GM12878 (cell line): ENCODE results near the gene SFN. TPM values are rescaled to one million over a fixed set of nuclear protein-coding genes. Genes with fewer than 3 reads are reported as not detected.

Experiments
- ATAC-seq: fragments of 200-7000 bp; cut with Tn5 transposase; 3 replicates; pipeline ENCODE4 v1.9.1; 2020; ENCODE audit warnings: mild to moderate bottlenecking, moderate library complexity
- BruUV-seq: library from RNA; stranded (reverse); fragments of 400-500 nt; replicated peaks from 2 replicates; lab custom pipeline; 2021; lab: Mats Ljungman, UMichigan
- CTCF ChIA-PET: fragments of 300-600 bp; sonication (Branson Sonifier 250); formaldehyde crosslinking; extraction: SDS; loops from one replicate; lab custom pipeline; 2021; ENCODE audit warnings: inconsistent platforms; lab: Yijun Ruan, JAX
- POLR2A ChIA-PET: fragments of 350-600 bp; formaldehyde crosslinking; extraction: SDS; loops from one replicate; lab custom pipeline; 2021; ENCODE audit warnings: inconsistent platforms; lab: Charles Lee
- RAD21 ChIA-PET: fragments of 300-600 bp; sonication (Branson Sonifier 250); formaldehyde crosslinking; loops from one replicate; lab custom pipeline; 2023; ENCODE audit warnings: antibody characterized with exemption; ENCODE audit not compliant: unreplicated experiment; lab: Charles Lee
- SMC1A ChIA-PET: fragments of 300-600 bp; sonication (Branson Sonifier 250); formaldehyde crosslinking; loops from one replicate; lab custom pipeline; 2023; ENCODE audit not compliant: unreplicated experiment, uncharacterized antibody; lab: Charles Lee
- DNase-seq: peaks from one replicate; pipeline ENCODE4 v3.0.0-alpha.2; 2011; ENCODE audit warnings: low read depth, low spot score
- FAIRE-seq: peaks from 3 replicates; lab custom pipeline; 2011; peaks lifted over from hg19 to GRCh38; lab: Jason Lieb, UNC
- H2AFZ ChIP-seq: 2 replicates; pipeline ENCODE4 v1.6.0; 2011; ENCODE audit warnings: low read depth, low read length, control low read depth; ENCODE audit not compliant: control insufficient read depth
- H3K27ac ChIP-seq: 2 replicates; pipeline ENCODE4 v1.5.1; 2011; ENCODE audit warnings: control low read depth; ENCODE audit not compliant: control insufficient read depth, insufficient read depth
- H3K27me3 ChIP-seq, 2 experiments: replicated peaks in 1 of 2; 2 replicates each; pipeline versions ENCODE4 v1.6.0 to v1.6.1; 2011; ENCODE audit warnings: low read length in 1 of 2; ENCODE audit not compliant: control insufficient read depth in 2 of 2, insufficient read depth in 2 of 2
- H3K36me3 ChIP-seq, 2 experiments: 2 replicates each; pipeline ENCODE4 v1.5.1; 2011; ENCODE audit warnings: low read length in 1 of 2; ENCODE audit not compliant: control insufficient read depth in 2 of 2, insufficient read depth in 2 of 2
- H3K4me1 ChIP-seq: 2 replicates; pipeline ENCODE4 v1.6.1; 2011; ENCODE audit warnings: mild to moderate bottlenecking, low read length, moderate library complexity, mixed read lengths; ENCODE audit not compliant: control insufficient read depth, insufficient read depth
- H3K4me2 ChIP-seq: 2 replicates; pipeline ENCODE4 v1.6.0; 2011; ENCODE audit warnings: control low read depth; ENCODE audit not compliant: control insufficient read depth, insufficient read depth
- H3K4me3 ChIP-seq: fragments of 200-600 bp; sonication (generic); 2 replicates; pipeline ENCODE4 v1.5.1; 2016
- H3K79me2 ChIP-seq: 2 replicates; pipeline ENCODE4 v1.6.0; 2011; ENCODE audit warnings: low read length; ENCODE audit not compliant: control insufficient read depth, insufficient read depth
- H3K9ac ChIP-seq: 2 replicates; pipeline ENCODE4 v1.8.0; 2011; ENCODE audit warnings: low read length, control low read depth, mixed read lengths; ENCODE audit not compliant: control insufficient read depth, insufficient read depth
- H3K9me3 ChIP-seq: replicated peaks from 3 replicates; pipeline ENCODE4 v1.5.1; 2011; ENCODE audit warnings: mild to moderate bottlenecking, low read length; ENCODE audit not compliant: control insufficient read depth, insufficient read depth
- H4K20me1 ChIP-seq: 2 replicates; pipeline ENCODE4 v1.6.0; 2011; ENCODE audit not compliant: control insufficient read depth, insufficient read depth
- CHD1 ChIP-seq: IDR thresholded peaks from 2 replicates; pipeline ENCODE4 v1.6.1; 2012; ENCODE audit warnings: low read depth, low read length, improper control_type of control experiment
- HDAC2 ChIP-seq: fragments of 200-600 bp; sonication (generic); IDR thresholded peaks from 2 replicates; pipeline ENCODE4 v1.6.1; 2017
- HDGF ChIP-seq: fragments of 450-650 bp; IDR thresholded peaks from 2 replicates; pipeline ENCODE4 v1.6.1; 2016; ENCODE audit warnings: antibody characterized with exemption
- KDM1A ChIP-seq: fragments of 200-600 bp; sonication (generic); IDR thresholded peaks from 2 replicates; pipeline ENCODE4 v1.6.1; 2016; ENCODE audit warnings: borderline replicate concordance
- MTA3 ChIP-seq: IDR thresholded peaks from 2 replicates; pipeline ENCODE4 v1.6.1; 2012; ENCODE audit warnings: low read length, inconsistent platforms, borderline replicate concordance
- POLR2AphosphoS2 ChIP-seq: IDR thresholded peaks from 2 replicates; pipeline ENCODE4 v1.6.1; 2011; ENCODE audit warnings: low read depth, mild to moderate bottlenecking, low read length, improper control_type of control experiment, moderate library complexity
- SMAD5 ChIP-seq: IDR thresholded peaks from 2 replicates; pipeline ENCODE4 v1.6.1; 2016; ENCODE audit warnings: antibody characterized with exemption, low read depth
- TBL1XR1 ChIP-seq: IDR thresholded peaks from 2 replicates; pipeline ENCODE4 v1.6.1; 2012; ENCODE audit warnings: low read depth, low read length, improper control_type of control experiment
- TCF12 ChIP-seq: IDR thresholded peaks from 2 replicates; pipeline ENCODE4 v1.6.1; 2011; ENCODE audit warnings: low read depth, mild to moderate bottlenecking, low read length
- ZNF217 ChIP-seq: fragments of 450-650 bp; IDR thresholded peaks from 2 replicates; pipeline ENCODE4 v1.6.1; 2017; ENCODE audit warnings: antibody characterized with exemption, mild to moderate bottlenecking
- ZZZ3 ChIP-seq: IDR thresholded peaks from 2 replicates; pipeline ENCODE4 v1.6.1; 2011; ENCODE audit warnings: low read depth; ENCODE audit not compliant: control insufficient read depth, insufficient read length
- WGBS: methylation state at CpG from one replicate; pipeline ENCODE4 v1.1.6; 2016; ENCODE audit warnings: low lambda C conversion rate; ENCODE audit not compliant: insufficient replicate concordance, insufficient coverage; ENCODE audit errors: missing lambda C conversion rate; 5-methylcytosine and 5-hydroxymethylcytosine counted together
- in situ Hi-C: fragments of 300-500 bp; cut with MboI; formaldehyde crosslinking; loops from 9 replicates; pipeline ENCODE4 v1.14.3; 2018; ENCODE audit warnings: mixed read lengths
- intact Hi-C: fragments of 100-400 bp; cut with micrococcal nuclease; formaldehyde crosslinking; loops from one replicate; pipeline ENCODE4 v1.14.2; 2022; ENCODE audit not compliant: unreplicated experiment
- polyA plus RNA-seq, 11 experiments: library from polyadenylated mRNA; depleted of rRNA in 4 of 11; unstranded in 6 of 11; stranded (reverse) in 5 of 11; fragments of >200 nt; fragmentation: Nextera tagmentation in 4 of 11; fragmentation: Illumina TruSeq in 1 of 11; extraction: Ambion mirVana in 4 of 11; extraction: Trizol in 1 of 11; gene quantifications; 1 replicate in 1 of 11; 2 replicates in 10 of 11; pipeline versions ENCODE4 v1.2.1 to v1.2.3, GENCODE V29; 2011 to 2016; ENCODE audit warnings: inconsistent platforms in 2 of 11, missing spikeins in 2 of 11, low read depth in 1 of 11
- total RNA-seq, 4 experiments: library from RNA; depleted of rRNA in 3 of 4; stranded (reverse); fragments of >200 nt in 3 of 4; fragmentation: Illumina TruSeq in 1 of 4; extraction: Trizol in 1 of 4; gene quantifications; 2 replicates each; pipeline versions ENCODE4 v1.2.1 to v1.2.3, GENCODE V29; 2013 to 2021
- TF ChIP-seq, protein P1 (sequence below): IDR thresholded peaks from 2 replicates; pipeline ENCODE4 v1.6.1; 2012; ENCODE audit warnings: low read depth, low read length, improper control_type of control experiment
- TF ChIP-seq, protein P2 (sequence below): fragments of 450-650 bp; formaldehyde crosslinking; IDR thresholded peaks from 2 replicates; pipeline ENCODE4 v1.4.0; 2020; ENCODE audit warnings: mild to moderate bottlenecking, moderate library complexity
- TF ChIP-seq, protein P3 (sequence below): fragments of 450-650 bp; formaldehyde crosslinking; IDR thresholded peaks from 2 replicates; pipeline ENCODE4 v1.4.0; 2022; ENCODE audit warnings: mild to moderate bottlenecking, moderate library complexity

Gene SFN
- total and polyA plus RNA-seq, 10 of the 15 experiments (the other 5 are each of a cell fraction or from before 2014, with no cell fraction given) = 0.19 to 2.9 (median 1.0) TPM

DNA sequence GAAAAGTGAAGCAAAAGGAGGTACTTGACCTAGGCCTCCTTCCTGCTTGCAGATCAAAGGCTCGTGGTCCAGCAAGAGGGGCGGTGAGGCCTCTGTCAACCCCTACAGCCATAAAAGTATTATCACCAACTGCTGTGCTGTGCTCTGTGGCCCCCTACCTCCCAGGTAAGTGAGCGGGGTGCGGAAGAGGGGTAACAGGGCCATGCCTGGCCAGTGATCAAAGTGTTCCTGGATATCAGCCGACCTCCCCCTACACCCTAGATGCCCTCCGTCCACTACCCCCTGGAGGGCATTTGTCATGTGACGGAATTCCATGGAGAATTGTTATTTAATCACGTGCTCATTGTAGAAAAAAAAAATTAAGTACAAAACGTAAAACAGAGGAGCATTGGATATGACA is 10.2 kb upstream of the SFN start:
- no peaks in the 10 kb centered on the region for H3K4me1 ChIP-seq
- H2AFZ ChIP-seq = no peak overlapping the region
- peaks cover 36 to 55% of the 10 kb centered on the region in 2 experiments for H3K36me3 ChIP-seq
- H3K27me3 ChIP-seq = no peaks in the 10 kb centered on the region
- DNase-seq = no peak
- H3K9me3 ChIP-seq = no peaks in the 10 kb centered on the region
- no peak overlapping the region for H3K9ac ChIP-seq
- no peak overlapping the region for H3K4me3 ChIP-seq
- FAIRE-seq = no peak
- intact Hi-C loops = loop anchor here (1.0 kb wide), 1 partner anchor 26 kb away; no protein-coding TSS in a partner anchor
- POLR2A ChIA-PET = no interaction called here
- H3K27ac ChIP-seq = no peak overlapping the region
- H4K20me1 ChIP-seq = no peaks in the 10 kb centered on the region
- H3K79me2 ChIP-seq = no peaks in the 10 kb centered on the region
- SMC1A ChIA-PET = no interaction called here
- no peak for ATAC-seq
- RAD21 ChIA-PET = interaction anchor here (1.0 to 1.1 kb wide), 2 partner anchors 42 to 250 kb away, joined by 3 to 4 read pairs; no protein-coding TSS in a partner anchor
- WGBS = 50% methylated on average over 9 of the region's 9 CpGs
- CTCF ChIA-PET = interaction anchor here (1.0 kb wide), 3 partner anchors 10 to 42 kb away, joined by 3 to 5 read pairs (median 4); partner anchors contain the start of gene SFN
- no peak overlapping the region for H3K4me2 ChIP-seq
- BruUV-seq = no TSS peak
- TF ChIP-seq HDGF (no peak), KDM1A (no peak), MTA3 (no peak), SMAD5 (no peak), ZNF217 (no peak), POLR2AphosphoS2 (no peak), TCF12 (no peak), CHD1 (no peak), HDAC2 (no peak), ZZZ3 (no peak), TBL1XR1 (no peak)
- TF ChIP-seq, protein P1, sequence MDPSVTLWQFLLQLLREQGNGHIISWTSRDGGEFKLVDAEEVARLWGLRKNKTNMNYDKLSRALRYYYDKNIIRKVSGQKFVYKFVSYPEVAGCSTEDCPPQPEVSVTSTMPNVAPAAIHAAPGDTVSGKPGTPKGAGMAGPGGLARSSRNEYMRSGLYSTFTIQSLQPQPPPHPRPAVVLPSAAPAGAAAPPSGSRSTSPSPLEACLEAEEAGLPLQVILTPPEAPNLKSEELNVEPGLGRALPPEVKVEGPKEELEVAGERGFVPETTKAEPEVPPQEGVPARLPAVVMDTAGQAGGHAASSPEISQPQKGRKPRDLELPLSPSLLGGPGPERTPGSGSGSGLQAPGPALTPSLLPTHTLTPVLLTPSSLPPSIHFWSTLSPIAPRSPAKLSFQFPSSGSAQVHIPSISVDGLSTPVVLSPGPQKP = no peak
- TF ChIP-seq, protein P2, sequence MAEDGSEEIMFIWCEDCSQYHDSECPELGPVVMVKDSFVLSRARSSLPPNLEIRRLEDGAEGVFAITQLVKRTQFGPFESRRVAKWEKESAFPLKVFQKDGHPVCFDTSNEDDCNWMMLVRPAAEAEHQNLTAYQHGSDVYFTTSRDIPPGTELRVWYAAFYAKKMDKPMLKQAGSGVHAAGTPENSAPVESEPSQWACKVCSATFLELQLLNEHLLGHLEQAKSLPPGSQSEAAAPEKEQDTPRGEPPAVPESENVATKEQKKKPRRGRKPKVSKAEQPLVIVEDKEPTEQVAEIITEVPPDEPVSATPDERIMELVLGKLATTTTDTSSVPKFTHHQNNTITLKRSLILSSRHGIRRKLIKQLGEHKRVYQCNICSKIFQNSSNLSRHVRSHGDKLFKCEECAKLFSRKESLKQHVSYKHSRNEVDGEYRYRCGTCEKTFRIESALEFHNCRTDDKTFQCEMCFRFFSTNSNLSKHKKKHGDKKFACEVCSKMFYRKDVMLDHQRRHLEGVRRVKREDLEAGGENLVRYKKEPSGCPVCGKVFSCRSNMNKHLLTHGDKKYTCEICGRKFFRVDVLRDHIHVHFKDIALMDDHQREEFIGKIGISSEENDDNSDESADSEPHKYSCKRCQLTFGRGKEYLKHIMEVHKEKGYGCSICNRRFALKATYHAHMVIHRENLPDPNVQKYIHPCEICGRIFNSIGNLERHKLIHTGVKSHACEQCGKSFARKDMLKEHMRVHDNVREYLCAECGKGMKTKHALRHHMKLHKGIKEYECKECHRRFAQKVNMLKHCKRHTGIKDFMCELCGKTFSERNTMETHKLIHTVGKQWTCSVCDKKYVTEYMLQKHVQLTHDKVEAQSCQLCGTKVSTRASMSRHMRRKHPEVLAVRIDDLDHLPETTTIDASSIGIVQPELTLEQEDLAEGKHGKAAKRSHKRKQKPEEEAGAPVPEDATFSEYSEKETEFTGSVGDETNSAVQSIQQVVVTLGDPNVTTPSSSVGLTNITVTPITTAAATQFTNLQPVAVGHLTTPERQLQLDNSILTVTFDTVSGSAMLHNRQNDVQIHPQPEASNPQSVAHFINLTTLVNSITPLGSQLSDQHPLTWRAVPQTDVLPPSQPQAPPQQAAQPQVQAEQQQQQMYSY = no peak
- TF ChIP-seq, protein P3, sequence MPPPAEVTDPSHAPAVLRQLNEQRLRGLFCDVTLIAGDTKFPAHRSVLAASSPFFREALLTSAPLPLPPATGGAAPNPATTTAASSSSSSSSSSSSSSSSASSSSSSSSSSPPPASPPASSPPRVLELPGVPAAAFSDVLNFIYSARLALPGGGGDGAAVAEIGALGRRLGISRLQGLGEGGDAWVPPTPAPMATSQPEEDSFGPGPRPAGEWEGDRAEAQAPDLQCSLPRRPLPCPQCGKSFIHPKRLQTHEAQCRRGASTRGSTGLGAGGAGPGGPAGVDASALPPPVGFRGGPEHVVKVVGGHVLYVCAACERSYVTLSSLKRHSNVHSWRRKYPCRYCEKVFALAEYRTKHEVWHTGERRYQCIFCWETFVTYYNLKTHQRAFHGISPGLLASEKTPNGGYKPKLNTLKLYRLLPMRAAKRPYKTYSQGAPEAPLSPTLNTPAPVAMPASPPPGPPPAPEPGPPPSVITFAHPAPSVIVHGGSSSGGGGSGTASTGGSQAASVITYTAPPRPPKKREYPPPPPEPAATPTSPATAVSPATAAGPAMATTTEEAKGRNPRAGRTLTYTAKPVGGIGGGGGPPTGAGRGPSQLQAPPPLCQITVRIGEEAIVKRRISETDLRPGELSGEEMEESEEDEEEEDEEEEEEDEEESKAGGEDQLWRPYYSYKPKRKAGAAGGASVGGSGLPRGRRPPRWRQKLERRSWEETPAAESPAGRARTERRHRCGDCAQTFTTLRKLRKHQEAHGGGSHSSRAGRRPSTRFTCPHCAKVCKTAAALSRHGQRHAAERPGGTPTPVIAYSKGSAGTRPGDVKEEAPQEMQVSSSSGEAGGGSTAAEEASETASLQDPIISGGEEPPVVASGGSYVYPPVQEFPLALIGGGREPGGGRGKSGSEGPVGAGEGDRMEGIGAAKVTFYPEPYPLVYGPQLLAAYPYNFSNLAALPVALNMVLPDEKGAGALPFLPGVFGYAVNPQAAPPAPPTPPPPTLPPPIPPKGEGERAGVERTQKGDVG = no peak
- in situ Hi-C loops = no loop called here
